Fibroblast of lung (primary cell): Measurements from ENCODE around the gene TMEM183A. TPM values are rescaled to one million over a fixed set of nuclear protein-coding genes. Genes with fewer than 3 reads are reported as not detected.

ENCODE experiments used
- DNase-seq, 2 donors: peaks; one replicate each; pipeline versions ENCODE4 v3.0.0 to v3.0.0-alpha.2; 2010; ENCODE audit warnings: low read depth in 2 of 2
- H2AFZ ChIP-seq: 2 replicates; pipeline ENCODE4 v1.5.1; 2012; ENCODE audit warnings: low read length, control low read depth, inconsistent platforms
- H3K27ac ChIP-seq: 2 replicates; pipeline ENCODE4 v1.5.1; 2011; ENCODE audit warnings: low read length, control low read depth; ENCODE audit not compliant: insufficient read depth
- H3K27me3 ChIP-seq: 2 replicates; pipeline ENCODE4 v1.5.1; 2011; ENCODE audit warnings: mild to moderate bottlenecking, low read length; ENCODE audit not compliant: control insufficient read depth, insufficient read depth
- H3K36me3 ChIP-seq: 2 replicates; pipeline ENCODE4 v1.5.1; 2011; ENCODE audit warnings: low read length; ENCODE audit not compliant: control insufficient read depth, insufficient read depth
- H3K4me1 ChIP-seq: 2 replicates; pipeline ENCODE4 v1.5.1; 2011; ENCODE audit warnings: low read length; ENCODE audit not compliant: control insufficient read depth, insufficient read depth; ENCODE audit errors: extremely low read depth
- H3K4me2 ChIP-seq: 2 replicates; pipeline ENCODE4 v1.5.1; 2011; ENCODE audit warnings: low read length, control low read depth; ENCODE audit not compliant: insufficient read depth; ENCODE audit errors: extremely low read depth
- H3K4me3 ChIP-seq, 4 experiments: fragments of 200-600 bp in 1 of 4; sonication (generic) in 1 of 4; replicated peaks in 1 of 4; 2 replicates each; pipeline ENCODE4 v1.5.1; 2011 to 2016; ENCODE audit warnings: low read length in 4 of 4, low read depth in 3 of 4, mild to moderate bottlenecking in 3 of 4, control low read depth in 2 of 4, inconsistent platforms in 1 of 4, mixed read lengths in 1 of 4; ENCODE audit not compliant: insufficient read depth in 1 of 4; ENCODE audit errors: control extremely low read depth in 1 of 4
- H3K79me2 ChIP-seq: 2 replicates; pipeline ENCODE4 v1.5.1; 2012; ENCODE audit warnings: mild to moderate bottlenecking, low read length, inconsistent platforms; ENCODE audit not compliant: control insufficient read depth, insufficient read depth
- H3K9ac ChIP-seq: 2 replicates; pipeline ENCODE4 v1.5.1; 2011; ENCODE audit warnings: mild to moderate bottlenecking, low read length, control low read depth; ENCODE audit not compliant: insufficient read depth
- H3K9me3 ChIP-seq: 2 replicates; pipeline ENCODE4 v1.5.1; 2012; ENCODE audit warnings: low read depth, low read length; ENCODE audit not compliant: control insufficient read depth, insufficient read depth
- H4K20me1 ChIP-seq: 2 replicates; pipeline ENCODE4 v1.5.1; 2011; ENCODE audit warnings: low read length; ENCODE audit not compliant: control insufficient read depth, insufficient read depth; ENCODE audit errors: extremely low read depth
- EZH2 ChIP-seq: IDR thresholded peaks from 2 replicates; pipeline ENCODE4 v1.5.1; 2012; ENCODE audit warnings: low read length, control low read depth, mild to moderate bottlenecking; ENCODE audit errors: missing control alignments
- polyA plus RNA-seq, 2 donors: library from polyadenylated mRNA; depleted of rRNA in 1 of 2; stranded (reverse) in 1 of 2; unstranded in 1 of 2; fragments of >200 nt; gene quantifications; 2 replicates each; pipeline ENCODE4 v1.2.1, GENCODE V29; 2011 to 2012; ENCODE audit warnings: missing spikeins in 1 of 2
- total RNA-seq: library from RNA; depleted of rRNA; stranded (reverse); fragments of >200 nt; gene quantifications from 2 replicates; pipeline ENCODE4 v1.2.1, GENCODE V29; 2014
- TF ChIP-seq, protein P1 (sequence below), 2 donors: IDR thresholded peaks in 1 of 2; conservative IDR thresholded peaks in 1 of 2; 1 replicate in 1 of 2; 2 replicates in 1 of 2; pipeline ENCODE4 v1.5.1; 2011 to 2012; ENCODE audit warnings: low read length in 2 of 2, control low read depth in 1 of 2, inconsistent platforms in 1 of 2, low read depth in 1 of 2, mild to moderate bottlenecking in 1 of 2

The TMEM183A gene
- total and polyA plus RNA-seq, 2 donors (not counting 1 experiment from before 2014, with no cell fraction given) = 74.2 to 74.5 TPM

DNA sequence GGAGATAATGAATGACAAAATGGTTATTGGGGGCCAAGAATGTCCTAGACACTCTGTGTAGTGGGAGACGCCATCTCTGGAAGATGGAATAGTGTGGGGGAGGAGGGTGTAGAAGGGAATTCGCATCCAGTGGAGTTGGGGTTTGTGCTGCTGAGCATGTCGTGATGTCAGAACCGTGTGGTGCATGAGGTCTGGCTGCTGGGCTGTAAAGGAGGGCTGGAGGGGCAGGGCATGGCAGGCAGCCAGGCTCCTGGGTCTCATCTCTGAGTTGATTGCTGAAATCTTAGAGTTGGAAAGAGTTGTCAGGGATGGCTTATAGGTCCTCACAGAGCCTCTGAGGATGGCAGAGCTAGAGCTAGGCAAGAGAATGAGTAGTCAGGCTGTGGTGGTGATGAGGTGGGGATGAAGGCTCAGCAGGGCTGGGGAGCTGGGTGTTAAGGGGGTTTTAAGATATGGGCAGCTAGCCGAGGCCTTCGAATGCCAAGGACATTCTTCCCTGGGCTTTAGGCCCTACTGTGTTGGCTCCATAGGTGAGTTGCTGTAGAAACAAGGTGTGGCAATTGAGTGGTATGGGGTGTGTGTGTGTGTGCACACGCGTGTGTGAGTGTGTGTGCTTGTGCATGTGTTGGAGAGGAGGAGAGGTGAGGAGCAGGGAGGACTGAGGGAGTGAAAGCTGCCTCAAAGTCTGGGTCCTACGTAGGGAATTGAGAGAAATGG, 21.1 kb downstream of the TMEM183A start:
- Histone ChIP-seq H4K20me1 (no peaks in the 10 kb centered on the region), H3K9ac (no peak overlapping the region), H3K36me3 (peaks cover 2% of the 10 kb centered on the region), H3K79me2 (no peaks in the 10 kb centered on the region), H3K4me1 (no peaks in the 10 kb centered on the region), H3K27ac (no peak overlapping the region), H3K27me3 (peaks cover 17% of the 10 kb centered on the region), H2AFZ (no peak overlapping the region), H3K4me3 (no peak overlapping the region), H3K9me3 (no peaks in the 10 kb centered on the region), H3K4me2 (no peak overlapping the region)
- TF ChIP-seq, protein P1, sequence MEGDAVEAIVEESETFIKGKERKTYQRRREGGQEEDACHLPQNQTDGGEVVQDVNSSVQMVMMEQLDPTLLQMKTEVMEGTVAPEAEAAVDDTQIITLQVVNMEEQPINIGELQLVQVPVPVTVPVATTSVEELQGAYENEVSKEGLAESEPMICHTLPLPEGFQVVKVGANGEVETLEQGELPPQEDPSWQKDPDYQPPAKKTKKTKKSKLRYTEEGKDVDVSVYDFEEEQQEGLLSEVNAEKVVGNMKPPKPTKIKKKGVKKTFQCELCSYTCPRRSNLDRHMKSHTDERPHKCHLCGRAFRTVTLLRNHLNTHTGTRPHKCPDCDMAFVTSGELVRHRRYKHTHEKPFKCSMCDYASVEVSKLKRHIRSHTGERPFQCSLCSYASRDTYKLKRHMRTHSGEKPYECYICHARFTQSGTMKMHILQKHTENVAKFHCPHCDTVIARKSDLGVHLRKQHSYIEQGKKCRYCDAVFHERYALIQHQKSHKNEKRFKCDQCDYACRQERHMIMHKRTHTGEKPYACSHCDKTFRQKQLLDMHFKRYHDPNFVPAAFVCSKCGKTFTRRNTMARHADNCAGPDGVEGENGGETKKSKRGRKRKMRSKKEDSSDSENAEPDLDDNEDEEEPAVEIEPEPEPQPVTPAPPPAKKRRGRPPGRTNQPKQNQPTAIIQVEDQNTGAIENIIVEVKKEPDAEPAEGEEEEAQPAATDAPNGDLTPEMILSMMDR (conservative IDR thresholded peaks at IDR 0.05 in 1 of 2, IDR thresholded peaks at IDR 0.05 in 1 of 2; ENCODE audit: low read depth in 1 of 2, low read length in 2 of 2) = no peak
- no peak for TF ChIP-seq EZH2
- no peak for DNase-seq

DNA sequence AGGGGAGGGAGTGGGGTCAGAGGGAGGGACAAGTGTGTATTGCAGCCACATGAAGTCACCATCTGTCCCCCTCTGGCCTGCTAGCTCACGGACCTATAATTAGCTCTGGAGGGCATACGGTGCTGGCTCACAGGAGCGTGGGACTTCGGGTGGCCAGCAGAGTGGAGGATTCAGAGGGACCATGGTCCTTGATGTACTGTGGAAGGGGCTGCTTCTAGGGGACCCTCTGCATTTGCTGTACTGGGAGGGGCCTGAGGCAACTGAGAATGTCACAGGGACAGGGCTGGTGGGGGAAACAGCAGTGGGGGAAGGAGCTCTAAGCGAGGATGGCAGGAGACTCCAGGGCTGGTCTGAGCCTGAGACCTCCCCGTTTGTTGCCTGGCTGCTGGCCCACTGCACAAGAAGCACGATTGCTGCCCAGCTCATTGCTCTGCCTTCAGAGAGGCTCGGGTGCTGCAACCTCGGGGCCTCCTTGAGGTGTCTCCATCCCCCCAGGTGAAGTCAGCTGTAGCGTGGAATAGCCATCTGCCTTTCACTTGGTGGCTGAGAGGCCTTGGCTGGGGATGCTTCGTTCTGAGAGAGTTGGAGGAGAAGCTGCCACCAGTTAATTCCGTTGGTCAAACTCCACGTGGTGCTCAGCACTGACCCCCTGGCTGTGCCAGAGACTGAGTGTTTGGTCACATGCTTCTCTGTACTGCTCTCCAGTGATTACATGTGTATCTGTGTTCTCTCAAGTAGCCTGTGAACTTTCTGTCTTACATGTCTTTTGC, 21.8 kb downstream of the TMEM183A start:
- TF ChIP-seq, protein P1 (conservative IDR thresholded peaks at IDR 0.05 in 1 of 2, IDR thresholded peaks at IDR 0.05 in 1 of 2; ENCODE audit: low read depth in 1 of 2, low read length in 2 of 2) = no peak
- TF ChIP-seq EZH2 = no peak
- Histone ChIP-seq H3K27ac (no peak overlapping the region), H3K9me3 (no peaks in the 10 kb centered on the region), H2AFZ (no peak overlapping the region), H3K4me3 (no peak overlapping the region), H3K79me2 (no peaks in the 10 kb centered on the region), H3K4me1 (no peaks in the 10 kb centered on the region), H3K36me3 (no peaks in the 10 kb centered on the region), H3K9ac (no peak overlapping the region), H3K4me2 (no peak overlapping the region), H3K27me3 (peaks cover 17% of the 10 kb centered on the region), H4K20me1 (no peaks in the 10 kb centered on the region)
- no peak for DNase-seq

DNA sequence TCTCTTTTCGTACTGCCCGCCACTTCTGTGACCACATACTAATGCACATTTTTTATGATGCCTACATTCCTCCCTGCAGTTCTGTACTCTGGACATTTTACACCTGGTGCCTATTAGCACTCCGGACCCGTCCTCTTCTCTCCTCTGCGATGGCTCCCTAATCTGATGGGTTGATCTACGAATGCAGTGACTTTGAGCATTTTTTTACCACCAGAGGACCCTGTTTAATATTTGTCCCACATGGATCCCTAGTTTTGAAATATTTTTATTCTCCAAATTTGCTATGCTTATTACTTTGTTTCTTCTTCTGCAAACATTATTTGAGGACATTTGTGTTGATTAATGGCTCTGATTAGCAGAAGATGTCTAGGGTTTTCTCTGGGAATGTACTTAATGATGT, 24.3 kb downstream of the TMEM183A start:
- Histone ChIP-seq H3K4me2 (no peak overlapping the region), H3K4me3 (no peak overlapping the region), H3K27me3 (peaks cover 16% of the 10 kb centered on the region), H4K20me1 (no peaks in the 10 kb centered on the region), H3K79me2 (no peaks in the 10 kb centered on the region), H3K9ac (no peak overlapping the region), H3K9me3 (no peaks in the 10 kb centered on the region), H3K27ac (no peak overlapping the region), H3K36me3 (no peaks in the 10 kb centered on the region), H3K4me1 (no peaks in the 10 kb centered on the region), H2AFZ (no peak overlapping the region)
- no peak for DNase-seq
- TF ChIP-seq EZH2 = no peak
- TF ChIP-seq, protein P1 (conservative IDR thresholded peaks at IDR 0.05 in 1 of 2, IDR thresholded peaks at IDR 0.05 in 1 of 2; ENCODE audit: low read depth in 1 of 2, low read length in 2 of 2) = peak in 1 of 2 donors; percentile 47
